Stimulated activated CD8-positive, alpha-beta memory T cell treated with anti-CD3 and anti-CD28 coated beads, Interleukin-15, amount 100 ng/mL, for 24 hours (primary cell): ENCODE measurements around the gene SPEF2.
"Not testable (repeated sequence)": the region's sequence is repeated elsewhere in the genome, so short reads cannot be mapped to it uniquely, and the experiment has no call there.

Experiments used
- DNase-seq: peaks from one replicate; pipeline ENCODE4 v3.0.0-alpha.2; 2020; ENCODE audit warnings: low read depth

SPEF2 gene

DNA sequence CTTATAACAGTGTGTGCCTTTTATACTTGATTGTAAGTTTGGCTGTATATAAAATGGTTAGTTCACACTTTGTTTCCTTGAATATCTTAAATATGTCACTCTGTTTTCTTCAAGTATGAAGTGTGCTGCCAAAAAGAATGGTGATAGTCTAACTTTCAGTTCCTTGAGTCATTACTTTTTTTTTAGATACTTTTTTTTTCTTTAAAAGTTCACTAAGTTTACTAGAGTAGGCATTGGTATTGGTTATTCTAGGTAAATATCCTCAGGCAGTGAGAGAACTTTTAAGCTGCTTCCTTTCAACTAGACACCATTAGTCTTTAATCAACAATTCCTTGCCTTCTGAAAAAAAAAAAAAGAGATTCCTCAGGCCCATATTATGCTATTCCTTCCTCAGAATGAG lies 41.9 kb downstream of the SPEF2 start:
- DNase-seq = no peak

DNA sequence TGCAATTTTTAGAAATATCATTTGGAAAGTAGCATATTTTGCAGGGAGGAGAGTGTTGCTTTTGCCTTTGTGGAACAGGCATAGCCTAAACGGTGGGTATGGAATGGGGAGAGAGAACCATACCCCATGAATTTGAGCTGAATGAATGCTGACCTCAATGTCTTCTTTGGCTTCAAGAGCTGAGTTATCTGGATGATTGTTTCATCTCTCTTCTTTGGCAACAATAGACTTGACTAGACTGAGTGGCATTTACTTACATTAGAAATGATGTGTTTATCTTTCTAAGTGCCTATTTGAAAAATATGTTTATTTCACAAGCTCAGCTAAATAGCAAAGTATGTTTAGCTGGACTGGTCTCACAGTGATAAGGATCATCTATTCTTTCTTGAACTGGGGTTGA lies 42.8 kb downstream of the SPEF2 start:
- DNase-seq = no peak

DNA sequence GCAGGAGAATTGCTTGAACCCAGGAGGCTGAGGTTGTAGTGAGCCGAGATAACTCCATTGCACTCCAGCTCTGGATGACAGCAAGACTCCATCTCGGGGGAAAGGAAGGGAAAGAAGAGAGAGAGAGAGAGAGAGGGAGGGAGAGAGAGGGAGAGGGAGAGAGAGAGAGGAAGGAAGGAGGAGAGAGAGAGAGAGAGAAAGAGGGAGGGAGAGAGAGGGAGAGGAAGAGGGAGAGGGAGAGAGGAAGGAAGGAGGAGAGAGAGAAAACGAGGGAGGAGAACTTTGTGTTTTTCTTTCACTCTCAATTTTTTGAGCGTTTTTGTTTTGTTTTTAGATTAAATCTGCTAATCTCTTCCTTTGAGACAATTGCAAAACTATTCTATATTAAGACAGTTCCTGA lies 46.9 kb downstream of the SPEF2 start:
- DNase-seq = no peak

DNA sequence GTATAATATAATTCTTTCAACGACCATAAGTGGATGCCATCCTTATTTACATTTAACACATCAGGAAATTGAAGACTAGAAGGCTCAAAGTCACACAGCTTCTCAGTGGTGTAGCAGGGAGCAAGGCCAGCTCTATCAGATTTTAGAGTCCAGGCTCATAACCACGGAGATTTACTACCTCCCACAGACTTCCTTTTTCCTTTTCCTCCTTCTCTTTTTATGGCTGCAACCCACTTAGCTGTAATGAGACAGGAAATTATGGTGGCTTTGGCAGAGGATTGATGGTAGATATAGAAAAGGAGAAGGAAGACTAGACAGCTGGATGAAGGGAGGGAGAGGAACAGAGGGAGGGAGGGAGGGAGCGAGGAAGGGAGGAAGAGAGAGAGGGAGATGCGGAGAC lies 47.4 kb downstream of the SPEF2 start:
- no peak for DNase-seq

DNA sequence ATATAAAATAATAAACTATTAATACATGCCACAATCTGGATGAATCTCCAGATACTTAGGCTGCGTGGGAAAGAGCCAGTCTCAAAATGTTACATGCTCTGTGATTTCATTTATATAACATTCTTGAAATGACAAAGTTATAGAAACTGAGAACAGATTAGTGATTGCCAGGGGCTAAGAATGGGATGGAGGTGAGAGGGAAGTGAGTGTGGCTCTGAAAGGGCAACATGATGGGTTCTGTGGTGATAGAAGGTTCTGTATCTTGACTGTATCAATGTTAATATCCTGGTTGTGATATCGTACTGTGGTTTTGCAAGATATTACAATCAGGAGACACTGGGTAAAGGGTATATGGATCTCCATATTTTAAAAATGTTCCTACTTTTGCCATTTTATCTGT lies 50.7 kb downstream of the SPEF2 start:
- no peak for DNase-seq

DNA sequence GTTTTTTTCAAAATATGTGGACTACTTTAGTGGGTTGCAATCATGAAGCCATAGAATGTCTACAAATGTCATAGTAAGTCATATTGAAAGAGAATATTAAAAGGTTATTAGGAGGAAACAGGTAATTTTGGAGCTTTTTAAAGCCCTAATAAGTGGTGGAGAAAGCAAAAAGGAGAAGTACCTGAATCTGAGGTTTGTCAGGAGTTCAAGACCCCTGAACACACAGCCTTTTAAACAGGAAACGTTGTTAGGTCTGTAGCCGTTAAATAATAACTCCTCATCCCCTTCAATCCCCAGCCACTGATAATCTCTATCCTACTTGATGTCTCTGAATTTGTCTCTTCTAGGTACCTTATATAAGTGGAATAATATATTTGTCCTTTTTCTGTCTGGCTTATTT lies 51.1 kb downstream of the SPEF2 start:
- no peak for DNase-seq

DNA sequence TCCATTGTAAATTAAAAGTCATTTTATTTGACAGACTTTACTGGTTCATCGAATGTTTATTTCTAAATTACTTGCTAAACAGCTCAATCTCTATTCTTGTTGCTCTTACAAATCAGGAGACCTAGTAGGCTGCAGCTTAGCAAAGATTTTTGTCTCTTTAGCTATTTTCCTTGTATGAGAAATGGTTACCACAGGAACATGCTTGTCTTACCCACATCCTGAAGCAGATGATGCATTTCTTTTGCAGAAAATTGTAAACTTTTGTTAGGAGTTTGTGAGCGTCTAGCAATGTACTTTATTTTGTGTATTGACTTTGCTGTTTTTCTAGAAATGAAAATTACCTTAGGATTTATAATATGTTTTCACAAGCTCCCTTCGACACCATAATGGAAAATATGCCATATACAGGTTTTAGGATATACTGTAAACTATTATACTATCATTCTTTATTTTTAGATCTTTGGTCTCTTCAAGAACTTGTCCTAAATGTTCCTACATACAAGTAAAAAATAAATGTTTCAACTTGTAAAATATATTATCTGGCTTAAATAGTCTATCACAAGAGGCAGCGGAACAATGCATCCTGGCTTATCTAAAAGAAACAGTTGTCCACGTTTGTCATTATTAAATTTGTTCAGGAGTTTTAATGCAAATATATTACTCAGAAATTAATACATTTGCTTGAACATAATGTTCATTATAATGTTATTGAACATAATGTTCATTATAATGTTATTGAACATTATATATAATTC lies 54.1 kb downstream of the SPEF2 start:
- DNase-seq = no peak

DNA sequence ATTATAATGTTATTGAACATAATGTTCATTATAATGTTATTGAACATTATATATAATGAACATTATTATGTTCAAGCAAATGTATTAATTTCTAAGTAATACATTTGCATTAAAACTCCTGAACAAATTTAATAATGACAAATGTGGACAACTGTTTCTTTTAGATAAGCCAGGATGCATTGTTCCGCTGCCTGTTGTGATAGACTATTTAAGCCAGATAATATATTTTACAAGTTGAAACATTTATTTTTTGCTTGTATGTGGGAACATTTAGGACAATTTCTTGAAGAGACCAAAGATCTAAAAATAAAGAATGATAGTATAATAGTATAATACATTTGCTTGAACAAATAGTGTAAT lies 54.6 kb downstream of the SPEF2 start:
- not testable (repeated sequence) for DNase-seq

DNA sequence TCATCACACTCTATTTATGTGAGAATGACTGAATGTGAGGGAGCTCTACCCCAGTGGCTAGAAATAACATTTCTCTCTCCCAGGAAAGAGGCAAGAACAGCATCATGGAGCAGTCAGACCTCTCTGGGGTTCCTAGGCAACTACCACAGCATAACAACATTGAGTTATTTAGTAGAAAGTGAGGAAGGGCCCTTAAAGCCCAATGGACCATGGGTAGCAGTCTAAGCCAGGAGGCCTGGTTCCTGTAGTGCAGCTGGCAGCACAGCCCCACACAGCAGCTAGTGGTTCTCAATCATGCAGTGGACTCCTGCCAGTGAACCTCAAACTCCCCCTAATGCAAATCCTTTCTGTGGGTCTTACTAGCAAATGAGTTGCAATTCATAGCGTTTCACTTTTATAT lies 55.3 kb downstream of the SPEF2 start:
- no peak for DNase-seq

DNA sequence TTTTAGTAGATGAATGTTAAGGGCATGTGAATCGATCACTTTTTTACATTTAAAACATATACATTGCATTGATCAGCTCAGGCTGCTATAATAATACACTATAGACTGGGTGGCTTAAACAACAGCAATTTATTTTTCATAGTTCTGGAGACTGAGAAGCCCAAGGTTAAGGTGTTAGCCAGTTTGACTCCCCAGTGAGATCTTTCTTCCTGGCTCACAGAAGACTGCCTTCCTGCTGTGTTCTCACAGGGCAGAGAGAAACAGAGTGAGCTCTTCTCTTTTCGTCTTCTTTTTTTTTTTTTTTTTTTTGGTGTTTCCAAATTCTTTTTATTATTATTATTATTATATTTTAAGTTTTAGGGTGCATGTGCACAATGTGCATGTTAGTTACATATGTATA lies 56.4 kb downstream of the SPEF2 start:
- no peak for DNase-seq

DNA sequence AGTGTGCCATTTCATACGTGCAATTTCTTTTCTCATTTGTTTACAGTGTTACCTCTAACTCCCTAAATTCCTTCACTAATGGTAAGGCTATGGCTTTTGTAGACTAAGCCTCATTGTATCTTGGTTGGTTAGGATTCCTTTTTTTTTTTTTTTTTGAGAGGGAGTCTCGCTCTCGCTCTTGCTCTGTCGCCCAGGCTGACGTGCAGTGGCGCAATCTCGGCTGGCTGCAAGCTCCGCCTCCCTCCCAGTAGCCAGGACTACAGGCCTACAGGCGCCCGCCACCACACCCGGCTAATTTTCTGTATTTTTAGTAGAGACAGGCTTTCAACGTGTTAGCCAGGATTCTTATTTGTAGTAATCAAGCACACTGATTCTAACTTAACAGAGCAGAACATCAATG lies 57.7 kb downstream of the SPEF2 start:
- no peak for DNase-seq

DNA sequence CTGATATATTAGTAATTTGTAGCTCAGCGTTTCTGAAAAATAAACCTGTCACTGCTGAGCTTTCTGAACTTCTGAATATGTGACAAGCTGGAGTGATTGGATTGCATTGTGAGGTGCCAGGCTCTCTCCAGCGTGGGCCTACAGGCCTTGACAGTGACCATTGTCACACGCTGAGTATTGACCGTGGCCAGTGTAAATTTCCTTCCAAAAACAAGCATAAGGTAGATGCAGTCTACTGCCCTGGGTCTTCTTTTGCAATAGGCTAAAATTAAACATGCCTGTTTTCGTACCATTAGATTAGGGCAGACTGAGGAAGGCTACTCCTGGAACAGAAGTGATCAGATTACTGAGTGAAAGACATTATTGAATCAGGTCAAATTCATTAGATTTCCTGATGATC lies 60.2 kb downstream of the SPEF2 start:
- DNase-seq = no peak

DNA sequence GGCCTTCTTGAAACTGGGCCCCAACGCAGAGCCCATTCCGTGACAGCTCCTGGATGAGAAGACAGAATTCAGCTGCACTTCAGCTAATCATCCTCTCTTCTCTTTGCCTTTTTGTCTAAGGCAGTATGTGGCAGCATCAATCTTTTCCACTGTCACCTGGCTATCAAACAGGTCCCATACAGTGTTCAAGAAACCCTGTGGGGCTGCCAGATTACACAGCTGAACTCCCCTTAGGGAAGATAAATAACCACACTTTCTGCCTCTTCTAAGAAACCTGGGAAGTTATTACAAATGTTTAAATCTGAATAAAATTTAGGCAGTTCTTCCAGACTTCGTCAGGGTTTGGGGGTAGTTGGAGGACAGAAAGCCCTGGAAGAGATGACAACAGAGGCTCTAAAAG lies 61.0 kb downstream of the SPEF2 start:
- no peak for DNase-seq

DNA sequence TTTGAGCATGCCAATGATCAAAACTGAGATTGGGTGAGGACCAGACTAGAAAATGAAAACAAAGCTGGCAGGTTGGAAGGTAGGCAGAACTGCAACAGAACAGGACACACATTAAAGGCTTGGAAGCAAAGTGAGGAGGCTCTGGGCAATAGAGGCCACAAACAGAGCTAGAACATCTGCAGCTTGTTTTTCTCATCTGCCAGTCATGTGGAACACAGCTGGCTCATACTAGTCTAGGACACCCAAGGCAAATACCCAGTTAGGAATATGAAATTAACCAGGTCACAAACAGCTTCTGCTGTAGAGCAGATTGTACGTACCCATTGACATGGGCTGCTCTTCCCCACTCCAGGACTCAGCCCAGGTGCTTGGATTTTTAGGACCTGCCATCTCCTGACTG lies 61.7 kb downstream of the SPEF2 start:
- no peak for DNase-seq

DNA sequence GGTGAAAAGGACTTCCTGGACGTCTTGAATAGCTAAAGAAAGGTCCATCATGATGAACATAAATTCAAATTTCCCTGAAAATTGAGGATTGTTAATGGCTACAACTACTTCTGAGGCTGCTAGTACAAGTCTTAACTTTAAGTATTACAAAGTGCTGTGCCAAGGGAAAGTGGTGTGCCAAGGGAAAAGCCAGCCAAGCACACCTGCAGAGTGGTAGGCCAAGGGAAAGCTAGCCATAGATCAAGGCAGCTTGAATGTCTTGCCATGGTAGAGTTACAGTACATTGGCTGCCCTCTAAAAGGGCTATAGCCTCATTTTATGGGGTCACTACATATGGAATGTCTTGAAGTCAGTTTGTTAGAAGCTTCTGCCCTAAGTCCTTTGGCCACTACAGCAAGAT lies 64.2 kb downstream of the SPEF2 start:
- DNase-seq = no peak

DNA sequence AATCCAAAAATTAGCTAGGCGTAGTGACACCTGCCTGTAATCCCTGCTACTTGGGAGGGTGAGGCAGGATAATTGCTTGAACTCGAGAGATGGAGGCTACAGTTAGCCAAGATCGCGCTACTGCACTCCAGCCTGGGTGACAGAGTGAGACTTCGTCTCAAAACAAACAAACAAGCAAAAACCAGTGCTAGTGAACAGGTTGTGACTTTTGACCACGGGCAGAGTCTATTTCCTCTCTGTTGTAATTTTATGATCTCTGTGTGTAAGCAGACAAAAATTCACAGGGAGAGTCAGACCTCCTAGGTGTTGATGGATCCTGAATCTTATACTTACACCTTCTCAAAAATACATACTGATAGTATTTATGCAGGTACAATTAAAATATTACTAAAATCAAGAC lies 65.8 kb downstream of the SPEF2 start:
- no peak for DNase-seq

DNA sequence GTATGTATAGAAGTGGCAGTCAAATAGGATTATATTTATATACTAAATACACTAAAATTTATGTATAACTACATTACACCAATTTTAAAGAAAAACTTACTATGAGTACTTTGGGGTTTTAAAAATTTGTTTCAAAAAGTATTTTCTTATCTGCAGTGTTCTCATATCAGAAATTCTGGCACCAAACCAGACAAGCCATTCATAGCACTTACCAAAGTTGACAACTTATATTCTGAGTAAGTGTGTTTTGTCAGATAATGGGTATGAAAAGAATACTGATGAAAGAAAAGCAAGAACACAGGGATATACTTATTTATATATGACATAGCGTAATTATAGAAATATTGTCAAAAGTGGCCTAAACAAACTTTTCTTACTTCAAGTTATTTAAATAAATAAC lies 67.5 kb downstream of the SPEF2 start:
- DNase-seq = no peak

DNA sequence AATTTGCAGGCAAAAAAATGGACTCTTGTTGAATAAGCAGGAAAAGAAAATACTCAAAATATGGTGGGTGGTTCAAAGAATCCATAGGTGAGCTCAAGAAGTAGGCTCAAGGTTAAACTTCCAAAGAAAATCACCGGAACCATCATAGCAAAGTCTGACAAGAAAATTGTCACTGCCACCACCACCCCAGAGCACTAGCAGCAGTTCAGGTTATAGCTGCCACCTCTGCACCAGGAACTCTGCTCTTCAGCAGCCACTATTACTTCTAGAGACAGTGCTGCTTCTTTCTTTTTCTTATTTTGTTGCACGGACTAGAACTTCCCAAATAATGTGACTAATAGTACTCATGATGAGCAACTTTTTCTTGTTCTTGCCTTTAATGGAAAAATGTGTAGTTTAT lies 70.3 kb downstream of the SPEF2 start:
- no peak for DNase-seq

DNA sequence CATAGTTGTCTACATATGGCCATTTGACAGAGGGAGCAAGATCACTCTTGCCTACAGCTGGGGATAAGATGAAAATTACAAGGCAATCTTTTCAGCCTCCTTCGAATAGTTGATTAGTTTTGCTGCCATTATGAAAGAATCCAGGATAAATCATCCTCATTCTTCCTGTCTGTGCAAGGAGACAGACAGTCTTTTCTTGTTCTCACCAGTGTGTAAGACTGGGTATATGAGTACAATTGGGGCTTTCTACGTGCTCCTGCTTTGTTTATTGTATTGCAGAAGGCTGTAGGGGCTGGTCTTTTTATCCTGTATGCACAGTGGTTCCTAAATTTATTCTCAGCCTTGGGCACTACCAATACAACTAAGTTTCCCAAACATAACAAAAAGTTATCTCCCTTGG lies 76.8 kb downstream of the SPEF2 start:
- DNase-seq = no peak

DNA sequence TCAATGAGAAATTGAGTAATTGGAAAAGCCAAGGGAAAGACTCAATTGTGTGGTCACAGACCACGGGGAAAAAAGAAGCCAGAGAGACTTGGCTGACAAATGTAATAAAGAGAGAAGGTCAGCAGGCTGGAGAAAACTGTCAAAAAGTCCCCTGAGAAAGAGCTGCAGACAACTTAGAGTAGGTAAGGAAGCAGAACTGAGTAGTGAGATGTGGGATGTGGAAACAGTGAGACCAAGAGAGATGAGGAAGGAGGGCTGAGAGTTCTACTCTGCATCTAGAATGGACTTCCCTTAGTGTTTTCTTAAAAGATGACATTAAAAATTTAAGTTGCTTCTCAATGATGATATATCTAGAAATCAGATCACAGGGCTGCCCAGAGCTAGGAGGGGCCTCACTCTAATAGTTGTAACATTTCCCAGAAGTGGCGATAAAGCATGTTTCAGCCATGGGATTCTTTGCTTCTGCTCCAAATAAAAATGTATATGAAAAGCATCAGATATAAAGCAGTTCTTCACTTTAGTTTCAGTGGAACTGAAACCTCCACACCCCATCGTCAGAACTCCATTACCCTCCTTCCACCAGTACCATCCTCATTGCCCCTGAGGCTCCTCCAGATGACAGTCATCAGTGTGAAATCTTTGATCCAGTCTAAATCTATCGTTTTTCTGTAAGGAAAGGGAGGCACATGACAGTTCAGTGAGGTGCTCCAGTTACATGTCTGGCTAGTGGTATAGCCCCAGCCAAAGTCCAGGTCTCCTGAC lies 80.6 kb downstream of the SPEF2 start:
- no peak for DNase-seq

DNA sequence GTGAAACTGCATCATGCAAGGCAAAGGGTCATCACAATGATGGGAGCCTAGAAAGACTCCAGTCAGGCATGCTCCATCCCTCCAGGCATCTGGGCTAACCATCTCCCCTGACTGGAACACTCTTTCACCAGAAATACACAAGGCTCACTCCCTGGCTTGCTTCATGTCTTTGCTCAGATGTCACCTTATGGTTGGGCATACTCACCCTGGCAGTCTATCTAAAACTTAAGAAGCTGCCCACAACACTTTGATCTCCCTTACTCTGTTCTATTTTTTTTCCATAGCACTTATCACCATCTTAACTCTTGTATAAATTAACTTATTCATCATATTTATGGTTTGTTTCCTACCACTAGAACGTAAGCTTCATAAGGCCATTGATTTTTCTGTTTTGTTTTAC lies 90.0 kb downstream of the SPEF2 start:
- DNase-seq = no peak

DNA sequence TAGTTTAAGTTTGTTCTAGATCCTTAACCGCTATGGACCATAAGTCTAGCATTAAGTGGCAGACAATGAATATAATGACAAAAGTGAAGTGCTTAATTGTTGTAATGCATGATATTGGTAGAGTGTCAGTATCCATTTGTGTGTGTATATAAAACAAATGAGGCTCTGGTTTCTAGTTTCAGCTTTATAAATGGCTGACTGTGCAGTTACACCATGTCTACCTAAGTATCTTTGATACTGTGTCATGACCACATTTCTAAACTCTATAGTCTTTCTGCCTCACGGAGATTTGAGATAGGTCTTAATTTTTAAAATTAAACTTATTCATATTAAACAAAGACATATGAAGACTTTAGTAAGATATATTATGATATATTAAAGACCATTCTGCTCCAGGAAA lies 92.0 kb downstream of the SPEF2 start:
- no peak for DNase-seq

DNA sequence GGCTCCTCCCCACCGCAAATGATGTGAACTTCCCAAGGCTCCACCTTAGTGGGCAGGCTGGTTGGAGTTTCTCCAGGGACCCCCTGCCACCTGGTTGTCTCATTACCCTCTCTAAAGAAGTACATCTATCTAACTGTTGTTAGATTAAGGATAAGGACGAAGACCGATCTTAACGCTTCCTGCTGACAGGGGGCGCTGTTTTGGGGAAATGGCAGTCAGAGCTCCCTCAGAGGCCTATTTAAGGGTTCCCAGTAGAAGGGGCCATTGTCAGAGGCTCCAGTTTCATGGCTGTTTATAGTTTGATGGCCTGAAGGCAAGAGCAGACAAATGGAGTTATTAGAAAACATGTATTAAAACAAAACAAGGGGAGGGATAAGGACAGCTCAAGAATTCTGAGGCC lies 100.1 kb downstream of the SPEF2 start:
- no peak for DNase-seq

DNA sequence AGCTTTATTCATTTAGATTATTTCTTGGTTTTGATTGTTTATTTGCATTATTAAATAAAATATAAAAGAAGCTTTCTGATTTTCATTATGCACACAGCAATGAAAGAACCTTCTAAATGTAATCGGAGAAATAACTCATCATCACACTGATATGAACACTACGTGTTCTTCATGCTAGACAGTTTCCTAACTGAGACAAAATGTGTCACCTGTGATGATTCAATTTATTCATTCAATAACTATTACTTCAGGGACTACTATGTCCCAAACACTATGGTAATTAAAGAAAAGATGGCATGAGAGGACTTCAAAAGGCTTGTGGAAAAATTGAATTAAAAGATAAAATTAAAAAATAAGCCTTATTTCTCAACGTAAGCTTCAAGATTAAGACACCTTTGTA lies 118.1 kb downstream of the SPEF2 start:
- no peak for DNase-seq
